T follicular helper cell (primary cell): Measurements from ENCODE around the gene MKS1.

Experiments used
- DNase-seq: peaks from one replicate; pipeline ENCODE4 v3.0.0-alpha.2; 2020; ENCODE audit warnings: low read depth
- total RNA-seq, 2 experiments: gene quantifications; one replicate each; lab custom pipeline; 2026; lab: John Stamatoyannopoulos, UW

The MKS1 gene
- total RNA-seq: 16.0 to 23.0 reads per million in 2 experiments

DNA sequence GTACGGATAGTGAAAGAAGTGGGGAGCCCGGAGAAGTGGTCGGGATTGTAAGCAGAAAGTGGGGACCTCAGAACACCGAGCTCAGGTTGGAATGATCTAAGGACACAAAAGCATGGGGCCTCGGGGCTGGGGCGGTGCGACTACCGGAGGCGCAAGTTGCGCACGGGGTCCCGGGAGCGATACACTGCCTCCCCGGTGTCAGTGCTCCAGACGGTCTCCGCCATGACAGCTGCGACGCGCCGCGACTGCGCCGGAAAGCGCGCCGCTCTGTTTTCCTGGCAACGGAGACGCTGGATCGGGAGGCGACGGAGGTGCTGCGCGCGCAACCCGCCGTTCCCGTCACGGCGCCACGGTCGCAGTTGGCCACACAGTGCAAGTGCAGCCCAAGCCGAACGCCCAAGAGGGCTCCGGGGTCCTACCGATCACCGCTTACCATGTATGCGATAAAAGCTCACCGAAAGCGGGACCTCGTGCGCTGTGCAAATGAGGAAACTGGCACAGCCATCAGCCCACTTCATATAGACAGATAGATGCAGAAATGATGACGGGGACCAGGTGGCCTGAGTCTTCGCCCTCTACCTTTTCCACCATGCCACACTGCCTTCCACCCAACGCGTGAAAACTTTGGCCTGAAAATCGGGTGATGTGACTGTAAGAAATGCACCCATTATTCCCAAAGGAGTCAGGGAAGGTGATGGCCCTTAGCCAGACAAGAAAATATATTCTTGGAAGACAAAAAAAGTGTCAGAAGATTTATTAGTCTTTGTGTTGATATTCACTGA, at the start of gene MKS1:
MKS1 (minus strand) TSS at position 249 of the 782 bp plus-strand sequence; CDS start at position 224, 25 bp downstream.
- peak; percentile 92 for DNase-seq

DNA sequence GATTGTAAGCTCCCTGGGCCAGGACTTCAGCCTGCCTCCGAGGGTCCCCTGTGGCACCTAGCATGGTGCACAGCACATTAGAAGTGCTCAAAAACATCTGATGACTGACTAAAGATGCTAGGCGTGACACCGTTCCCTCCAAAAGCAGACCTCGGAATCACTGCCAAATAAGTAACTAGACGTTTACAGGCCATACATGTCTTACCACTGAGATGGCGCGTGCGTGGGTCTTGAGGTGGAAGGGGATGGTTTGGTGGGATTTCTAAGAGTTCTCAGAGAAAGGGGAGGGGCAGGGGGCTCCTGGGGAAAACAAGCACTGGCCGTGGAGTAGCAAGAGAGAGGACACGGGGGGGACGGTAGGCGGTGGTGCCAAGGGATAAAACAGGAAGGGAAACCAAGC, 49.3 kb upstream of the MKS1 start:
- no peak for DNase-seq

DNA sequence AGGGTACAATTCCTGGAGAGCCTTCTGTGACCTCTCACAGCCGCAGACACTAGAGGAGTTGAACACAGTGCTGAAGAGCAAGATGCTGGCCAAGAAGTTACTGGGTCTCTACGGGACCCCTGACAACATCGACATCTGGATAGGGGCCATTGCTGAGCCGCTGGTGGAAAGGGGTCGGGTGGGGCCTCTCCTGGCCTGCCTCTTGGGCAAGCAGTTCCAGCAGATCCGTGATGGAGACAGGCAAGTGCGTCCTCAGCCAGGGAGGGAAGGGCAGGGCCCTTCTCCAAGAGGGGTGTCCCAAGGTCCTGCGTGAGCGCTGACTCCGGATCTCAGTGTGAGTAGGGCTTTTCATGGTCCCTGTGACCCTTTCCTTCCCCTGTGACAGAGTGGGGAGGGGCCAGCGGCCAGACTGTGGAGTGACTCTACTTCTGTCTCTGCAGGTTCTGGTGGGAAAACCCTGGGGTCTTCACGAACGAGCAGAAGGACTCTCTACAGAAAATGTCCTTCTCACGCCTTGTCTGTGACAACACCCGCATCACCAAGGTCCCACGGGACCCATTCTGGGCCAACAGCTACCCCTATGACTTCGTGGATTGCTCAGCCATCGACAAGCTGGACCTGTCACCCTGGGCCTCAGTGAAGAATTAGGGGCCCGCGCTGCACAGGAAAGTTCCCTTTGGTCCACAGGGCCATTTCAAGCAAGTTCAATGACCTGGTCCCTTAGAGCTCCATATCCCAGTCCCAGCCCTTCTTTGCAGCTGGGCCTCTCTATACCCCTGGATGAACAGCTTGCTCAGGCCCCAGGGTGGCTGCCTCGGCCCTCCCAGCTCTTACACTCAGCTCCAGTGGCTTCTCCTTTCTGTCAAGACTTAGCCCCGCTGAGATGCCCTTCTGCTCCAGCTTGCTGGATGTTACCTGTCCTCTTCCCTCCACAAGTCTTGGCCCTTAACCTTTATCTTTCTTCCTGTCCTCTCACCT, 48.6 kb upstream of the MKS1 start:
- DNase-seq: no peak

DNA sequence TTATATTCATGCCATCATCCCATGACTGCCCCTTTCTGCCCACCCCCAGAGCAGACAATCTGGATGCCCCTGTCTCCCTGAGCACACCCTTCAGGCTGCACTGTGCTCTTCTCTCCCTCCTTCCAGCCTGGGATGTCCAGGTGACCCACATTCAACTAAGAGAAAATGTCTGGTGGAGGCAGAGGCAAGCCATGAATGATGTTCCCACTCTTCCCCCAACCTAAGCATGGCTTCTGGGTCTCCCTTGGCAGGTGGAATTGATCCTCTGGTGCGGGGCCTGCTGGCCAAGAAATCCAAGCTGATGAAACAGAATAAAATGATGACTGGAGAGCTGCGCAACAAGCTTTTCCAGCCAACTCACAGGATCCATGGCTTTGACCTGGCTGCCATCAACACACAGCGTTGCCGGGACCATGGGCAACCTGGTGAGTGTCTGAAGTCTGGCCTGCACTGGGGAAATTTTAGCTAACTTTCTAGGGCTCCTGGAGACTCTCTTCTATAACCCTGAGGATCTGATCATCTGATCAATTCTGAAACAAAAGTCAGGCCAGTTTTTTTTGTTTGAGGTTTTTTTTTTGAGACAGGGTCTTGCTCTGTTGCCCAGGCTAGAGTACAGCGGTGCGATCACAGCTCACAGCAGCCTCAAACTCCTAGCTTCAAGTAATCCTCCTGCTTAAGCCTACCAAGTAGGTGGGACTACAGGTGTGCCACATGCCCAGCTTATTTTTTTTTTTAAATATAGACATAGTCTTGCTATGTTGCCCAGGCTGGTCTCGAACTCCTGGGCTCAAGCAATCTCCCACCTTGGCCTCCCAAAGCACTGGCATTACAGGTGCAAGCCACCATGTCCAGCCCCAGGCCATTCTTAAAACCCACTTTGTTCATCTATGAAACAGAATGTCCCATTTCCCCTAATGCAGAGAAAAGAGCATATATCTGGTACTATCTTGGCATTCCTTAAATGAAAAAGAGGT, 47.1 kb upstream of the MKS1 start:
- DNase-seq: no peak

DNA sequence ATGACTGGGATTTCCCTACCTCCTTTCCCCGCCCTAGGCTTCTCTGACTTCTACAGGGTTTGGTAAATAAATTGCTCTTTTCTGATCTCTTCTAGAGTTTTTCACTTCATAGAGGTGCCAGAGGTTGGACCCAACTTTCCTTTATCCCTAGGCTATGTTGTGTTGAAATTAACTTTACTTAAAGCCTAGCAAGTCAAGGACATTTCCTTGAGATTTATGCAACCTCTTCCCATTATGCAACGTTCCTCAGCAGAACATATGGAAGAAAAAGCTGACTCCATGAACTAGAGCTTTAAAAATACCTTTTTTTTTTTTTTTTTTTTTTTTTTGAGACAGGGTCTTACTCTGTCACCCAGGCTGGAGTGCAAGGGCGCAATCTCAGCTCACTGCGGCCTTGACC, 46.2 kb upstream of the MKS1 start:
- no peak for DNase-seq

DNA sequence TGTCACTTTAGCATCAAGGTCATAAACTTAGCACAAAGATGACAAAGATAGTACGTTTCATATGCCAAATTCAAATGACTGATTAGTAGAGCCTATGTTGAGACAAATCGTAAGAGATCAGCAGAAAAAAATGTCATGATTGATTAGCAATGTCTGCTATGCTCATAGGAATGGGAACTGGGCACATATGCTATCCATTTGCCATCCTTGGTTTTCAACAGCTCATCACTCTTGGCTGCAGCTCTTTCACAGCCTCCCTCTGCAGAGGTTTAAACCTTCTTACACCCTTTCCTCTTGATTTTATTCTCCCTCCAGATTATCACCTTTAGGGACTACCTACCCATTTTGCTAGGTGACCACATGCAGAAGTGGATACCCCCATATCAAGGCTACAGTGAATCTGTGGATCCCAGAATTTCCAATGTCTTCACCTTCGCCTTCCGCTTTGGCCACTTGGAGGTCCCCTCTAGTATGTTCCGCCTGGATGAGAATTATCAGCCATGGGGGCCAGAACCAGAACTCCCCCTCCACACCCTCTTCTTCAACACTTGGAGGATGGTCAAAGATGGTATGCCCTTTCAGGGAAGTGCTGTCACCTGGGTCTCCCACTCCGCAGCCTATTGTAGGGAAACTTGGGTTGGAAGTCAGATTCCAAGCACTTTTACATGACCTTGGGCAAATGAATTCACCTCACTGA, 45.5 kb upstream of the MKS1 start:
- DNase-seq: no peak

DNA sequence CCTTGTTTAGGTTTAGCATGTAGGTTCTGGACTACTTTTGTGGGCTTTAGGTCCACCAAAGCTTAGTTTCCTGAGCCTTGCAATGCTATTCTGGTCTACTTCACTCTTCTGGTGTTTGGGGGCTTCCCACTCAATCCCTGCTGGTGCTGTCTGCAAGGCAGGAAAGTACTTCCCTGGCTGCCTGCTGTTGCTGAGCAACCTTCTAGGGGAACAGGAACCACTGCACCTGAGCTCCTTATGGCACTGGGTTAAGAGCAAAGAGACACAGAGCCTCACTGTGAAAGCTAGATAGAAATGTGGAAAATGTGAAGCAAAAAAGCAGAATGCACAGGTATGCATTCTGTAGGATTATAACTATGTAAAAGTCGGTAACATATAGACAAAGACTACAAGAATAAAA, 44.7 kb upstream of the MKS1 start:
- no peak for DNase-seq

DNA sequence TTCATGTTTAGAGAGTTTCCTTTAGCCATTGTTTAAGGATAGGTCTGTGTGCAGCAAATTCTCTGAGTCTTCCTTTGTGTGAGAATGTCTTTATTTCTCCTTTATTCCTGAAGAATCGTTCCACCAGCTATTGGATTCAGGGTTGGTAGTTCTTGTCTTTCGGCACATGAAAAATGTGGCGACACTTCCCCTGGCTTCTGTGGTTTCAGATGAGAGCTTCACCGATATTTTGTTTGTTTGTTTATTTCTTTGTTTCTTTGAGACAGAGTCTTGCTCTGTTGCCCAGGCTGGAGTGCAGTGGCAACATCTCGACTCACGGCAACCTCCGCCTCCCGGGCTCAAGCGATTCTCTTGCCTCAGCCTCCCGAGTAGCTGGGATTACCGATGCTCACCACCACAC, 43.1 kb upstream of the MKS1 start:
- no peak for DNase-seq

DNA sequence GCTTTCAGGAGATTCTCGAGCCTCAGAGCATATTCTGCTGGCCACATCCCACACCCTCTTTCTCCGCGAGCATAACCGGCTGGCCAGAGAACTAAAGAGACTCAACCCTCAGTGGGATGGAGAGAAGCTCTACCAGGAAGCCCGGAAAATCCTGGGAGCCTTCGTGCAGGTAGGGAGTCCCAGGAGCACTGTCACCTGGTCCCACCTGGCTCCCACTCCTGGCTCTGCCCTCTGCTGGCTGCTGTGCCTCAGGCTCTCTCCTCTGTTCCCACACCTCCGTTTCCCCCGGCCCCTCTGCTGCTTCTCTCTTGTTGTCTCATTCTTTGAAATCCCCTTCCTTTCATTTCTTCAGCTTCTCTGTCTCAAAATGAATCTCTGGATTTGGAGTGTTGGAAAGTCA, 35.7 kb upstream of the MKS1 start:
- no peak for DNase-seq

DNA sequence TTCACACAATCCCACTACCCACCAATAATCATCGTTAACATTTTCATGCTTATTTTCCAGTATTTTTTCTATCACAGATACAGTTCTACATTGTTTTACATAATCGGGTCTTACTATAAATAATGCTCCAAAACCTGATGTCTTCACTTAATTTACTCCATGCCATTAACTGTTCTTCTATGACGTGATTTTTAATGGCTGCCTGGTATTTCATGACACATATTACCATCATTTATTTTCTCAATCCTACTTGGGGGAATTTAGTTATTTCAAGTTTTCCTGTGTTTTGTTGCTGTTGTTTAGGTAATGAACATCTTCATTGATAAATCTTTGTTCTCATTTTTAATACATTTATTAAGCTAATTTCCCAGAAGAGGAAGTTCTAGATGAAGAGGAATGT, 34.0 kb upstream of the MKS1 start:
- no peak for DNase-seq

DNA sequence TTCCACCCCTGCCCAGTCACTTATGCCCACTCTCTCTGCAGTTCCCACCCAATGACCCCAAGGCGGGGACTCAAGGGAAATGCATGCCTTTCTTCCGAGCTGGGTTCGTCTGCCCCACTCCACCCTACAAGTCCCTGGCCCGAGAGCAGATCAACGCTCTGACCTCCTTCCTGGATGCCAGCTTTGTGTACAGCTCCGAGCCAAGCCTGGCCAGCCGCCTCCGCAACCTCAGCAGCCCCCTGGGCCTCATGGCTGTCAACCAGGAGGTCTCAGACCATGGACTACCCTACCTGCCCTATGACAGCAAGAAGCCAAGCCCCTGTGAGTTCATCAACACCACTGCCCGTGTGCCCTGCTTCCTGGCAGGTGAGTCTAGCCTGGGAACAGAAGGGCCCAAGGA, 33.1 kb upstream of the MKS1 start:
- DNase-seq: no peak

DNA sequence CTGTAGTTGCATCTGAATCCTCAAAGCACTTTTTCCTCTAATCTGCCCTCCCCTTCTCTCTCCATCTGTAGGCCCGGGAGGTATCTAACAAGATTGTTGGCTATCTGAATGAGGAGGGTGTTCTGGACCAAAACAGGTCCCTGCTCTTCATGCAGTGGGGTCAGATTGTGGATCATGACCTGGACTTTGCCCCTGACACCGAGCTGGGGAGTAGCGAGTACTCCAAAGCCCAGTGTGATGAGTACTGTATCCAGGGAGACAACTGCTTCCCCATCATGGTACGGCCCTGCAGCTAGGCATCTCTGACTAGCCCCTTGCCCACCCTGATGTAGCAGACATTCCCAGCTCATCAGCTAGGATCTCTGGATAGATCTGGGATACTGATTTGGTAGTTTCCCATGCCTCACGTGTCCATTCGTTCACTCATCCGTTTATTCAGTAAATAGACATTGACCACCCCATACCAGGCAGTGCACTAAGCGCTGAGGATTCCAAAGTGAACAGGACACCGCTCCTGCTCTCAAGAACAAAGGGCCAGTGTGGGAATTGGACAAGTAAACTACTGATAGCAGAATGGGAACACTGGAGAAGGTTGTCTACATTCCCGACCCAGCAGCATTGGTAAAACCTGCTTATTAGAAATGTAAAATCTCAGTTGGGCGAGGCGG, 31.4 kb upstream of the MKS1 start:
- DNase-seq: no peak

DNA sequence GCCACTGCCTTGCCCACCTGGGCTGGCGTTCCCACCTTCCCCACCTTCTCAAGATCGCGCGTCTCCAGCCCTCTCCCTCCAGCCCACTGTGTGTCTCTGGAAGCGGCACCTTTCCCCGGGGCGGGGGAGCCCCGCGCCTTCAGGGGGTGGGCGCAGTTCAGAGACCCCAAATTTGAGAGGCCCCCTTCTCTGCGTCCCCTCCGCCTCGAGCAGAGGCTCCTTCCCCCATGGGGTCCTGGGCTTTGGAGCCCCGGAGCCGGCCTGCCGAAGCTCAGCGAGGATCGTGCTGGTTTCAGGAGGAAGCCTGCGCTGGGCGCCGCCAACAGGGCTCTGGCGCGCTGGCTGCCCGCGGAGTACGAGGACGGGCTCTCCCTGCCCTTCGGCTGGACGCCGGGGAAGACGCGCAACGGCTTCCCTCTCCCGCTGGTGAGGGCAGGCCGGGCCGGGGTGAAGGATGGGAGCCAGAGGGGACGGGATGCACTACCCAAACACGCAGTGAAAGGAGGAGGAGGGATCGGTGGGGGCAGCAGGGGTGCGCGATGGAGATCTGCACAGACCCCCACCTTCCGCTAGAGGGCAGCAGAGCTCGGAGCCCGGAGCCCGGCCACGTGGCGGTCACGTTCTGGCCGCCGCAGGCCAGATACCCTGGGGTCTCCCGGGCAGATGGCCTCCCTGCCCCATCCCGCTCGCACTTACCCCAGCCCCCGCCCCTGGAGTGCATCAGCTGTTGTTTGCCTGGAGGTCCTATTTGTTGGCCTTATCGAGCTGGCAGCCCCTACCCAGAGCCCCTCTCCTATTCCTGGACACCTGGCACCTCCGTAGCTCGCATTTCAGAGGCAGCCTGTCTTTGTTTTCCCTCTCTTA, 30.4 kb upstream of the MKS1 start:
- DNase-seq: peak; percentile 58

DNA sequence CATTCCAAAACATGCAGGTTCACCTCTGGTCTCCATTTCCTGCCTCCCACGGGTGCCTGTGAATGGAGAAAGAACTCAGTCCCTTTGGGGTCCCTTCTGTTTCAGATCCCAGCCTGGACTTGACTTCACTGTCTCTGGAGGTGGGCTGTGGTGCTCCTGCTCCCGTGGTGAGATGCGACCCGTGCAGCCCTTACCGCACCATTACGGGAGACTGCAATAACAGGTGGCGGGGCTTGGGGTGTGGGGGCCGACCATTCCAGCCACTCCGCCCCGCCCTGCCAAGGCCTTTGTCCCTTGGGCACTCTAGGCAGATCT, 29.9 kb upstream of the MKS1 start:
- DNase-seq: no peak

DNA sequence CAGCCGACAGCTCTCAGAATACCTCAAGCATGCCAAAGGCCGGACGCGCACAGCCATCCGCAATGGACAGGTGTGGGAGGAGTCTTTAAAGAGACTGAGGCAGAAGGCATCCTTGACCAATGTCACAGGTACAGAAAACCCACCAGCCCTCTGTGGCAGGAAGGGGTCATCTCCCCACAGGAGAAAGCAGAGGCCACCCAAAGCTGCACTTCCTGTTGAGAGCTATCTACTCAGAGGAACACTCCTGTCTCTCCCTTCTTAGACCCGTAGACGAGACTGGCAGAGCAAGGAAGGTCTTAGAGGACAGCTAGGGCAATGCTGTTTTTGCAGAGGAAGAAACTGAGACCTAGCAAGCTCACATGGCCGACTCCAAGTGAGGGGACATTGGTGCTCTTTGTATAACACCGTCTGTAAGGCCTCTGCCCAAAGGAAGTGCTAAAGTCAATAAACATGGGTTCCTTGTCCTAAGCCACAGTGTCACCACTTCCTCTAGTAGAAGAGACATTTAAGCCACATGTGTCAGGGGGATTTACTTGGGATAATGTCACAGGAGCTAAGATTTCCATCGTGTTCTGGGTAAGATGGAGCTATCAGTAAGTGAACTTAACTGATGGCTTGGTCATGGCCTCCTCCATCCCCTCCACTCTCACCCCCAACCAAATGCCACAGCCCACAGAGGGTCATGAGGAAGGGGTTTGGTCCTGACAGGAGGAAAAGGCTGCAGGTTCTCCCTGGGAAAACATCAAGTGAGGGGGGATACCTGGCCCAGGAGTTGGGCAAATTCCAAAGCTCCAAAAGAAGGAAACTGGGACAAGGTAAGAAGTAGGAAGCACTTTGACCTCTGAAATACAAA, 28.7 kb upstream of the MKS1 start:
- no peak for DNase-seq

DNA sequence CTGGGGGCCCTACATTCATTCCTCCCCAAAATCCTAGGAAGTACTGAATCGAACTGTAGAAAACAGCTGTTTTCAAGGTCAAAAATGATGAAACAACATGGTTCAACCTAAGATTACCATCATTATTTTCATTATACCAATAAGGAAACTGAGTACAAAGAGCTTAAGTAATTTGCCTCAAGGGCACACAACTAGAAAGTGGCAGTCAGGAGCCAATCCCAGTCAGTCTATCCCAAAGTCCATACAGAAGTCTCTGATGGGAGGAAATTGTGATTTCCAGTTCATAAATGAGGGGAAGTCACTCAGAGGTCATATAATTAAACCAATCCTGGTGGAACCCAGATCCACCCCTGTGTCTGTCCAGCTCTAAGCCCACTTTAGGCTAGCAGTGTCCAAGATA, 27.7 kb upstream of the MKS1 start:
- no peak for DNase-seq

DNA sequence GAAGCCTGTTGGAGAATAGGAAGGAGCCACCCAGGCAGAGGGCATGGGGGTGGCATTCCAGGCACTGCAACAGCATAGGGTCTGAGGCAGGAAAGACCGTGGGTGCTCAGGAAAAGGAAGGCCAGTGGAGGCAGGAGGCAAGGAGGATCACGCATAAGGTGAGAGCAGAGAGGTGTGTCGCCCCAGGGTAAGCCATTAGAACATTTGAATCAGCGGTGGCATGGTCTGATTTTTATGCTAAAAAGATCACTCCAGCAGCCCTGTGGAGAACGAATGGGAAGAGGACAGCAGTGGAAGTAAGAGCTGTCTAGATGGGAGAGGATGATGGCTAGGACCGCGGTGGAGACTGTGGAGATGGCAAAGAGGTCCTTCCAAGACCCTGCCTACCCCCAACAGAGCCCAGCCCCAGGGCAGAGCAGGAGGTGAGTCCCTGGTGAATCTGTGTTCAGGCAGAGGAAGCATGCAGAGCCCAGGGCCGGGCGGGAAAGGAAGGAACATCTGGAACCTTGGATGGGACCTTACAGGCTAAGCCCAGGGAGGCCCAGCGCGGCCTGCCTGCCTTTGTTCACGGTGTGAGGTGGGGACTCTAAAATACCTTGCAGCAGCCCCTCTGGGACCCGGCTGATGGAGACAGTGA, 27.2 kb upstream of the MKS1 start:
- DNase-seq: no peak

DNA sequence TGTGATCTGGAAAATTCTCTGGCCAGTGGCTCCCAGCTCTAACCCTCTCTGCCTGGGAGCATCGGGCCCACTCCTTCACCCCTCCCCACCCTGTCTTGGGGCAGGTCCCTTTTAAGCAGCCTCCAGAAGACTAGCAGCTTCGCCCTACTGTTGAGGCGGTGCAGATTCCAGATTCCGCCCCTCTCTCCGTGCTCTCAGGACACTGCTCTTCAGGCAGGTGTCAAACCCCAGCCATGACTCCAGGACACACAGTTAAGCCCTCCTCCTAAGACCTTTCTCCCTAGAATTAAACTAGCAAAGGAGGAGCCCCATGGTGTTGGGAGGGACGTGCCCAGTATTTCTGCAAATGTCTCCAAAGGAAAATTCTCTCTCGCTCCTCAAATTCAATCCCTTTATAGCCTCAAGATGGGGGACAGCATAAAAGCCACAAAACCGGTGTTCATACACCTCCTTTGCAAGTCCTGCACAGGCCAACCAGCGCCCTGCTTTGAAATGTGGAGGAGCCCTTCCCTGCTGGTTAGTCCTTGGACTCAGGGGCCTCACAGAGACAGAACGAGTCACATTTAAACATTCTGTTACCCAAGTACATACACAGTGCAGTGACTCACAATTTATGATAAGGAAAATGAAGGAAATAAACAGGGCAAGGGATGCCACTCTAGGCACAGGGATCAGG, 26.5 kb upstream of the MKS1 start:
- DNase-seq: no peak
